Neuron (in vitro differentiated cells): ENCODE measurements around the gene KCND2.
"Not testable (repeated sequence)": the region's sequence is repeated elsewhere in the genome, so short reads cannot be mapped to it uniquely, and the experiment has no call there.

Source experiments
- H2AFZ ChIP-seq: one replicate; pipeline ENCODE4 v1.6.1; 2013; ENCODE audit warnings: low read depth, mild to moderate bottlenecking, inconsistent platforms, low read length, moderate library complexity
- H3K27me3 ChIP-seq: one replicate; pipeline ENCODE4 v1.6.1; 2013; ENCODE audit warnings: low read length; ENCODE audit not compliant: insufficient read depth
- H3K36me3 ChIP-seq: one replicate; pipeline ENCODE4 v1.6.1; 2013; ENCODE audit warnings: low read length; ENCODE audit not compliant: insufficient read depth
- H3K4me1 ChIP-seq: one replicate; pipeline ENCODE4 v1.6.1; 2013; ENCODE audit warnings: low read length; ENCODE audit not compliant: insufficient read depth
- H3K4me3 ChIP-seq: 2 replicates; pipeline ENCODE4 v1.5.1; 2013; ENCODE audit warnings: mild to moderate bottlenecking, low read length, moderate library complexity
- H3K9me3 ChIP-seq: one replicate; pipeline ENCODE4 v1.6.1; 2013; ENCODE audit warnings: low read length

KCND2 gene

DNA sequence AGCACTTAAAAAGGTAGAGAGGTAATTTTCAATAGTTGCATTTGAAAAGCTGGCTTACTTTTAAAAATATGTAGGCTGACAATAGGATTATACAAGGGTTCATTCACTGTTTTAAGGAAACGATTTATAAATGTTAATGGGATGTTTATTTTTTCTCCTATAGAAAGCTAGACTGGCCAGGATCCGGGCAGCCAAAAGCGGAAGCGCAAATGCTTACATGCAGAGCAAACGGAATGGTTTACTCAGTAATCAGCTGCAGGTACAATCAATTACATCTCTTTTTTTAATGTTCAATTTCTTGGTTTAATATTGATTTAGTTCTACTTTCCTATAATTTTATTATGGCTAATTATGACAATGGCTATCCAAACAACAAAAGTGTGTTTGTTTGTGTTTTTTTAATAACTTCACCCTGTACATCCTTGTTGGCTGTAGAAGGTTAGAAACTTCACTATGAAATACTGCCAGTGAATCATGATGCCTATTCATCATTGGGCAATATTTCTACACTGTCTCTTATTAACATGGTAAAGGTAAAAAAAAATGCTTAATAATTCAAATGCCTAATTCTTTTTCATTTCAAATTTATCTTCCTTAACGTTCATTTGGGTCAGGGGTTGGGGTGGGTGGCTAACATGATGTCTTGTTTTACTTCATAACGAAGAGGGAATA, 468.5 kb downstream of the KCND2 start:
- Histone ChIP-seq H3K9me3 (peaks cover 2% of the 10 kb centered on the region), H3K4me3 (no peak overlapping the region), H3K36me3 (no peaks in the 10 kb centered on the region), H2AFZ (no peak overlapping the region), H3K27me3 (no peaks in the 10 kb centered on the region), H3K4me1 (peaks cover 15% of the 10 kb centered on the region)

DNA sequence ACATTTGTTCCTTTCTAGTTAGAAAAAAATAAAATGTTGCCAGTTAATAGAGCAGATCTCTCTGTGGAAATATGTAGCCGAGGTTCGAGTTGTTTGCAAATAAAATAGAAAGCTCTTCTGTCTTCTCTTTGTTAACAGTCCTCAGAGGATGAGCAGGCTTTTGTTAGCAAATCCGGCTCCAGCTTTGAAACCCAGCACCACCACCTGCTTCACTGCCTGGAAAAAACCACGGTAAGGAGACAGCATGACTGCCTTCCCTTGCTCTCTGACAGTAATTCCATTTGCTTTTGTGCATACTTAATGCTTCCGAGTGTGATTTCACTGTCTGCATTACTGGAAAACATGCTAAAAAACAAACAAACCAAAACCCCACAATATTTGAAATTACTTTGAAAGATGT, 469.4 kb downstream of the KCND2 start:
- peaks cover 15% of the 10 kb centered on the region for H3K4me1 ChIP-seq
- peaks cover 2% of the 10 kb centered on the region for H3K9me3 ChIP-seq
- peak overlapping the region; percentile 23 for H3K4me3 ChIP-seq
- H3K27me3 ChIP-seq: no peaks in the 10 kb centered on the region
- H2AFZ ChIP-seq: peak overlapping the region; percentile 84
- H3K36me3 ChIP-seq: no peaks in the 10 kb centered on the region

DNA sequence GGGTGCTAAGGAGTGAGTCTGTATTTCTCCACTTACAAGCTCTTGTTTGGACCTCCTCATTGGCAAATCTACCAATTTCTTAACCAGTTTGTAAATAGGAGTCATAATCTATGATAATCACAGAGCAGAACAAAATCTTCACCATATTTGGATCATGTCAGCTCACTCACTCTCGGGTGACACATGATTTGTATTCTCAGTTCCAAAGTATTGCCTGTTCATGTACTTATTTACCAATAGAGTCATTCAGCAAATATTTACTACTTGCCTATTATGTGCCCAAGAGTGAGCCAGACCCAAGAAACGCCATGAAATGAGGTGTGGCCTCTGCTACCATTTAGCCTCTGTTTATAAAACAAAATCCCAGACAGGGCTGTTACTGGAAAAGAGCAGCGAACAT, 470.2 kb downstream of the KCND2 start:
- Histone ChIP-seq H3K27me3 (no peaks in the 10 kb centered on the region), H2AFZ (peak overlapping the region; percentile 84), H3K9me3 (peaks cover 2% of the 10 kb centered on the region), H3K4me3 (no peak overlapping the region), H3K36me3 (no peaks in the 10 kb centered on the region), H3K4me1 (peaks cover 18% of the 10 kb centered on the region)

DNA sequence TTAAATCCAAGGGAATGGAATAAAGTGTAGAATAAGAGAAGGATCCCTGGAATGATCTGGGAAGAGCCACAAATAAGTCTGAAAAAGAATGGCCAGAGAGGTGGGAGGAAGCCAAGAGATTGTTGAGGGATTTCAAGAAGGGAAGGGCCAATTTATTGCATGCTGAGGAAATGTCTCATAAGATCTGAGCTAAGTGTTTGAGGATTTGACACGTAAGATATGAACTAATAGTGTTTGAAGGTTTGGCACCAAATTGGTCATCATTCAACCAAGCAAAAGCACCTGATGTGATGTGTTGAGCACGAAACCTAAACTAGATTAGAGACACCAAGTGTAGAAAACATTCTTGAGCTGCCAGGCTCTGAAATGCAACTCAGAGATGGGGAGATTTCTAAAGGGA, 487.1 kb downstream of the KCND2 start:
- Histone ChIP-seq H3K27me3 (no peaks in the 10 kb centered on the region), H3K4me3 (no peak overlapping the region), H3K9me3 (no peaks in the 10 kb centered on the region), H3K4me1 (no peaks in the 10 kb centered on the region), H3K36me3 (no peaks in the 10 kb centered on the region), H2AFZ (no peak overlapping the region)

DNA sequence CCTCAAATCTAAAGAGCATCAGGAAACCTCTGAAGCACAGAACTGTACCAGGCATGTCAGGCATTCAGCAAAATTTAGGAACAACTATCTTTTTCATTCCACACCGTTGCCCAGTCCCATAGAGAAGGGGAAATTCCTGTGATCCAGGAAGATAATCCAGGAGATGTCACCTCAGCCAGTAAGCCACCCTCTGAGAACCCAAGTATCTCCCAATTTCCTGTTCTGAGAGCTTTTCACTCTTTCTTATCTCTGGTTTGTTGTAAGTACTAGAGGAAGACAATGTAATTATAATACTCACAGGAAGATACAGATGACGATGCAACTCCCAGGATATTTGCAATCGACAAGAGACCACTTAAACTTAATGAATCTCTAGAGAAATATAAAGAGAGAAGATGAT, 487.9 kb downstream of the KCND2 start:
- H3K9me3 ChIP-seq: no peaks in the 10 kb centered on the region
- H3K27me3 ChIP-seq: no peaks in the 10 kb centered on the region
- no peaks in the 10 kb centered on the region for H3K36me3 ChIP-seq
- no peak overlapping the region for H3K4me3 ChIP-seq
- H3K4me1 ChIP-seq: no peaks in the 10 kb centered on the region
- H2AFZ ChIP-seq: no peak overlapping the region

DNA sequence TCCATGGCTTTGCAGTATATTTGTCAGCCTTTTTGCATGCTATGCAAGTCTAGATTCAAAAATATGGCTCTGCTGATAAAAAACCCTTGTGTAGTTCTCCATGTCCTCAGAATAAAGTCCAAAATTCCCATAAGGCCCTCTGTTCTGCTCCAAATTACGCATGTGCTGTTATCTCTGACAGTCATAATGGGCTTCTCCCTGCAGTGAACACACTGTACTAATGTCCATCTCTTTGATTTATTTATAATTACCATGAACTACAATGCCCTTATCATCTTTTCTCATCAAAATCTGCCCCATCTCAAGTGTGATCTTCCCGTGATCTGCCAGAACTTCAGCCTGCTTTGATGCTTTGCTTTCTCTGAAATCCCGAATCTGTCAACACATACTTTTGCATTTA, 497.2 kb downstream of the KCND2 start:
- H2AFZ ChIP-seq: no peak overlapping the region

DNA sequence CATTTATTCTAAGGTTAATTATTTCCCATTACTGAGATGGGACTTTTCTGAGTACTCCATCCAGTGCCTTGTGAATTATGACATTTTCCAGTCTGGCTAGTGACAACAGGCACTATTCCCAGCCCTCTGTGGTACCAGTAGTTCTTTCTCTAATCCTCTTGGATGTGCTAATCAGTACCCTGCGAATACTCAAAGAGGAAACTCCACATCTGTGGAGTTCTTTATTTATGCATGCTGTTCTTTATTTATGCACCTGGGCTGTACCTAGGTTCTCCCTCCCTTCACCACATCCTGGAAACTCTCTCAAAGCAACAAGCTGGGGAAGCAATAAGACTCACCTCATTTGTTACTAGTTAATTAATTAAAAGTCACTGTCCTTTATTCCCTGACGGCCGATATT, 501.5 kb downstream of the KCND2 start:
- Histone ChIP-seq H3K27me3 (no peaks in the 10 kb centered on the region), H3K36me3 (no peaks in the 10 kb centered on the region), H2AFZ (no peak overlapping the region), H3K4me1 (no peaks in the 10 kb centered on the region), H3K9me3 (no peaks in the 10 kb centered on the region), H3K4me3 (no peak overlapping the region)

More for the DNA sequence above, 497.2 kb downstream of the KCND2 start:
- no peaks in the 10 kb centered on the region for H3K27me3 ChIP-seq
- no peaks in the 10 kb centered on the region for H3K4me1 ChIP-seq
- no peaks in the 10 kb centered on the region for H3K9me3 ChIP-seq
- H3K4me3 ChIP-seq: no peak overlapping the region
- H3K36me3 ChIP-seq: no peaks in the 10 kb centered on the region

DNA sequence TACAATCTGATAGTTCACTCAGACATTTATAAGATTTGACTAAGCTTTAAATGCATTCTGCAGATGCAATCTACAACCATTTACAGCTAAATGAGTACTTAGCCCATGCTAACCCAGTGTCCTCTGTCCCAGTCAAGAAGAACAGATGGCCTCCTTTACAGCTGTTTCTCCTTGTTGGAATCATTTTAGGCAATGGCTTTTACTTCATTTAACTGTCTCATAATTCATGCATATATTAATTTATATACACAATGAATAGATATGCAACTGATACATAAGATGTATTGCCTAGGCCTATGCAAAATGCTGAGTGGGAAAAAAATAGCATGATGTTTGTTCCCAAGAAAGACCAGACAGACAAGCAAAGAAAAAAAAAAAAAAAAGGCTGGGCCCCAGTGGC, 502.8 kb downstream of the KCND2 start:
- Histone ChIP-seq H3K27me3 (no peaks in the 10 kb centered on the region), H3K4me1 (no peaks in the 10 kb centered on the region), H3K4me3 (no peak overlapping the region), H3K36me3 (no peaks in the 10 kb centered on the region), H3K9me3 (no peaks in the 10 kb centered on the region), H2AFZ (no peak overlapping the region)

DNA sequence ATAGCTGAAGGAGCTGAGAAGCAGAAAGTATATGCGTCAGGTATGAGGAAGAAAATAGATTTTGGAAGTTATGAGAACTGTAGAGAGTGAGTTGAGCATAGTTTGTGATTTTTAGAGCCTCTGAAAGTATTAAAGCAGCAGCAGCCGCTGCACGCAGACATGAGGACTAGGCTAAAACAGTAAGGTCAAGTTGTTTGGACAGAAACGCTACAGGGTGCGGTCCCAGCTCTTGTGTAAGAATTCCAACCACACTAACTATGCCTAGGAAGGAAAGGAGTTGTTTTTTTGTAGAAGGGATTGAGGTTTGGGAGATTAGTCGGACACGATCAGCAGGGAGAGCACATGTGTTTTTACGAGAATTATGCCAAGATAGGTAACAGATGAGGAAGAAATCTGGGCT, 506.1 kb downstream of the KCND2 start:
- not testable (repeated sequence) for H3K4me1 ChIP-seq, H3K9me3 ChIP-seq

DNA sequence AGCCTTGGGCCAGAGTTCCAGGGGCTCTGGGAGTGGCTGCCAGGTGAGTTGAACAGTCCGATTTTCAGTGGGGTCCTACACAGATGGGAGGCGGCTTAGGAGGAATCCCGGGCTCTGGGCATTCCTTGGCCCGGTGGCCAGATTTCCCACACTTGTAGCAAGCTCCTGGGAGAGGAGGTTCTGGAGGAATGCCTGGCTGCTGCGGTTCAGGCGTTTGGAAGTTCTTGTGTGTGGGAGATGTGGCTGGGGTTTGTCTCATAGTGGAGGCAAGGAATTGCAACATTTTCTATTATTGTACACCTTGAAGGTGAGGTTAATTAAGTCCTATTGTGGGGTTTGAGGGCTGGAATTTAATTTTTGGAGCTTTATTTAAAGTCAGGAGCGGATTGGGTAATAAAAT, 507.5 kb downstream of the KCND2 start:
- H3K27me3 ChIP-seq, H3K9me3 ChIP-seq, H3K4me3 ChIP-seq, H3K36me3 ChIP-seq, H3K4me1 ChIP-seq, H2AFZ ChIP-seq: not testable (repeated sequence)

More for the DNA sequence above, 506.1 kb downstream of the KCND2 start:
- not testable (repeated sequence) for H2AFZ ChIP-seq, H3K36me3 ChIP-seq, H3K4me3 ChIP-seq, H3K27me3 ChIP-seq

DNA sequence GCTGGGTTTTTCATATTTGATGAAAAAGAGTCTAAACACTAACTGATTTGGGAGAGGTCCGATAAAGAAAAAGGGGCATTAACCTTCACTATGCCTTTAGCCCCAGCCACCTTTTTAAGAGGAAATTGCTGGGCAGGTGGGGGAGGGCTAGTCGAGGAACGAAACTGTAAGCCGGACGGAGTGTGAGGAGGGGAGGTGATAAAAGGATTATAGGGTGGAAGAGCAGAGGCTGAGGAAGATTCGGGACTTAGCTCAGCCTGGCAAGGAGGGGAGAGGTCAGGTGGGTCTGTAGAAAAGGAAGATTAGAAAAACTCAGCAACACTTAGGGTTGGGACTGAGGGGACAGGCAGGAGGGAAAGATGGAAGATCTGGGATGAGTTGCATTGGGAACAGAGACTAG, 508.0 kb downstream of the KCND2 start:
- no peaks in the 10 kb centered on the region for H3K9me3 ChIP-seq
- H3K4me3 ChIP-seq: no peak overlapping the region
- H2AFZ ChIP-seq: no peak overlapping the region
- H3K36me3 ChIP-seq: no peaks in the 10 kb centered on the region
- no peaks in the 10 kb centered on the region for H3K27me3 ChIP-seq
- peaks cover 9% of the 10 kb centered on the region for H3K4me1 ChIP-seq

DNA sequence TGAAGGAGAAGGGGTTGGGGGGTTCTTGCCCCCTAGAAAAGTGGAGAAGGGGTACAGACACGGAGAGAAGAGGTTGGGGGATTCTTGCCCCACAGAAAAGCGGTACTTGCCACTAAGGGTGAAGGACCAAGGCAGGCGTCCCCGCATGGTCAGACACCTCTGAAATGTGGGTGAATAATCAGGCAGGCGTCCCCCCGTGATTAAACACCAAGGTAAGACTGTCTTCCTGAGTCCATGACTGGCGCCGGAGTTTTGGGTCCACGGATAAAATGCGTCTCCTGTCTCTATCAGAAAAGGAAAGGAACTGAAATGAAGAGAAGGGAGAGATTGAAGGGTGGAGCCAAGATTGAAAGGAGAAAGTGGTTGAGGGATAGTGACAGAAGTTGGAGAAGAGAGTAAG, 508.9 kb downstream of the KCND2 start:
- H3K4me3 ChIP-seq, H3K9me3 ChIP-seq, H3K36me3 ChIP-seq, H3K4me1 ChIP-seq, H2AFZ ChIP-seq, H3K27me3 ChIP-seq: not testable (repeated sequence)

DNA sequence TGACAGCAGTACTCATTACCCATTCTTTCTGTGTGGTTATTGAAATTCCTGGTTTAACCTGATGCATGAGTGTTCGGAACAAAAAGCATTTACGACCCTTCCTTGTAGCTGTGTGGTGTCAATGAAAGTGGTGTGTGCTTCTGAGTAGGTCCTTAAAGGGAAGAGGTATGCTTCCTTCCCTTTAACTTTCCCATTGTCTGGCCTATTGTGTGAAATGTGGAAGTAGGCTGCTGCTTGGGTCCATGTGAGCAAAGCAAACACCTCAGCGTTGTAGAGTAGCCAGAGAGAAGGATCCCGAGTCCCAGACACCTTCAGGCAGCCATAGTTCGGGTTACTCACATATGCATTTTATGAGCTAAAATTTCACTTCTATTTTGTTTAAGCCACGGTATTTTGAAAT, 510.3 kb downstream of the KCND2 start:
- Histone ChIP-seq H3K27me3 (no peaks in the 10 kb centered on the region), H3K4me1 (peaks cover 9% of the 10 kb centered on the region), H3K4me3 (no peak overlapping the region), H3K36me3 (no peaks in the 10 kb centered on the region), H3K9me3 (no peaks in the 10 kb centered on the region), H2AFZ (no peak overlapping the region)

DNA sequence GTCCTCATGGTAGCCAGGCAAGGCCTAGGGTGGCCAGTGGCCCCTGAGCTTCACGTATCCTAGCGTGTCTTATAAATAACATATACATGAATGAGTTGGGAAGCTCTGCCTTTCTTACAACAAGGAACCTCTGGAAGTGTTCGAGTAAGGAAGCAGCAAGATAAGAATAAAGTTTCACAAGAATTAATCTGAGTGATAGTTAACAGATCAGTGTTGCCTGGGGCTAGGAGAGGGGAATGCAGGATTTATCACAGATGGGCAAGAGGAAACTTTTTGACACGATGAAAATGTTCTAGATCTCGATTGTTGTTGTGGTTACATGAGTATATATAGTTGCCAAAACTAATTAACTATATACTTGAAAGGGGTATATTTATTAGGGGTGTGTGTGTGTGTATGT, 510.7 kb downstream of the KCND2 start:
- no peak overlapping the region for H2AFZ ChIP-seq
- peaks cover 9% of the 10 kb centered on the region for H3K4me1 ChIP-seq
- H3K4me3 ChIP-seq: no peak overlapping the region
- H3K9me3 ChIP-seq: no peaks in the 10 kb centered on the region
- no peaks in the 10 kb centered on the region for H3K36me3 ChIP-seq
- H3K27me3 ChIP-seq: no peaks in the 10 kb centered on the region
